ENCODE data around the gene LRRC7. TPM values are rescaled to one million over a fixed set of nuclear protein-coding genes. Genes with fewer than 3 reads are reported as not detected.

The LRRC7 gene
- total RNA-seq, 1 donor from 2014 or later = not detected

DNA sequence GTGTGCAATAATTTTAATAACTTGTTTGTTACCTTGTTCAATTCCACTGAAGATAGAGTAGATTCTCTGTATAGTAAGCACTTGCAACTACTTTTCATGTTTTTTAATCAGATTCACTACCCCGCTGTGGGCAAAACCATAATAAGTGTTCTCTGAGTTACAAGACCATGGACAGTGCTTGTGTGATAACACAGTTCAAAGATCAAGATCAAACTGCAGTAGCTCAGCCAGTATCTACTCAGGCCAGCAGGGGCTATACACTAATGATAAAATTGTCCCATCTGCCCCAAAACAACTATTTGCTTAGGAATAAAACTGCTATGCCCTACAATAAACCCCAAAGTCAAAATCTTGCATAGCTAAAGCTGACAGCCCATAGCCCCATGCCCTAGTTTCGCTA lies 129.6 kb downstream of the LRRC7 start:
- no peak for TF ChIP-seq CTCF (IDR thresholded peaks at IDR 0.05; ENCODE audit: unreplicated experiment)
- H3K4me1 Mint-ChIP-seq (ENCODE audit: unreplicated experiment) = no peaks in the 10 kb centered on the region
- no peaks in the 10 kb centered on the region for H3K9me3 Mint-ChIP-seq (ENCODE audit: unreplicated experiment)
- H3K27ac Mint-ChIP-seq (ENCODE audit: unreplicated experiment) = no peak overlapping the region
- H3K4me3 Mint-ChIP-seq (ENCODE audit: unreplicated experiment) = no peak overlapping the region
- no peaks in the 10 kb centered on the region for H3K36me3 Mint-ChIP-seq (ENCODE audit: low read depth, unreplicated experiment)
- H3K27me3 Mint-ChIP-seq (ENCODE audit: unreplicated experiment) = no peaks in the 10 kb centered on the region
- DNase-seq (ENCODE audit: low spot score) = no peak

GRCh38 chr1:69700770-69701169 lies 133.0 kb downstream of the LRRC7 start:
- Mint-ChIP-seq H3K36me3 (ENCODE audit: low read depth, unreplicated experiment) (no peaks in the 10 kb centered on the region), H3K27me3 (ENCODE audit: unreplicated experiment) (no peaks in the 10 kb centered on the region), H3K27ac (ENCODE audit: unreplicated experiment) (no peak overlapping the region), H3K4me3 (ENCODE audit: unreplicated experiment) (no peak overlapping the region), H3K4me1 (ENCODE audit: unreplicated experiment) (no peaks in the 10 kb centered on the region), H3K9me3 (ENCODE audit: unreplicated experiment) (no peaks in the 10 kb centered on the region)
- TF ChIP-seq CTCF (IDR thresholded peaks at IDR 0.05; ENCODE audit: unreplicated experiment) = peak; percentile 18
- peak; percentile 66 for DNase-seq (ENCODE audit: low spot score)

- Mint-ChIP-seq H3K27ac (ENCODE audit: unreplicated experiment) (no peak overlapping the region), H3K9me3 (ENCODE audit: unreplicated experiment) (no peaks in the 10 kb centered on the region), H3K4me3 (ENCODE audit: unreplicated experiment) (no peak overlapping the region), H3K27me3 (ENCODE audit: unreplicated experiment) (no peaks in the 10 kb centered on the region), H3K4me1 (ENCODE audit: unreplicated experiment) (peaks cover 10% of the 10 kb centered on the region), H3K36me3 (ENCODE audit: low read depth, unreplicated experiment) (no peaks in the 10 kb centered on the region)
- TF ChIP-seq CTCF (IDR thresholded peaks at IDR 0.05; ENCODE audit: unreplicated experiment) = no peak
- DNase-seq (ENCODE audit: low spot score) = no peak
Observed at GRCh38 chr1:69702085-69702484, 134.4 kb downstream of the LRRC7 start.

GRCh38 chr1:69706473-69706872 lies 138.8 kb downstream of the LRRC7 start:
- Mint-ChIP-seq H3K4me1 (ENCODE audit: unreplicated experiment) (peaks cover 12% of the 10 kb centered on the region), H3K27me3 (ENCODE audit: unreplicated experiment) (no peaks in the 10 kb centered on the region), H3K4me3 (ENCODE audit: unreplicated experiment) (no peak overlapping the region), H3K9me3 (ENCODE audit: unreplicated experiment) (no peaks in the 10 kb centered on the region), H3K36me3 (ENCODE audit: low read depth, unreplicated experiment) (no peaks in the 10 kb centered on the region), H3K27ac (ENCODE audit: unreplicated experiment) (no peak overlapping the region)
- TF ChIP-seq CTCF (IDR thresholded peaks at IDR 0.05; ENCODE audit: unreplicated experiment) = no peak
- DNase-seq (ENCODE audit: low spot score) = no peak

- H3K27me3 Mint-ChIP-seq (ENCODE audit: unreplicated experiment) = no peaks in the 10 kb centered on the region
- H3K4me3 Mint-ChIP-seq (ENCODE audit: unreplicated experiment) = no peak overlapping the region
- no peaks in the 10 kb centered on the region for H3K9me3 Mint-ChIP-seq (ENCODE audit: unreplicated experiment)
- H3K36me3 Mint-ChIP-seq (ENCODE audit: low read depth, unreplicated experiment) = no peaks in the 10 kb centered on the region
- no peak for DNase-seq (ENCODE audit: low spot score)
- H3K27ac Mint-ChIP-seq (ENCODE audit: unreplicated experiment) = no peak overlapping the region
- TF ChIP-seq CTCF (IDR thresholded peaks at IDR 0.05; ENCODE audit: unreplicated experiment) = no peak
- peaks cover 12% of the 10 kb centered on the region for H3K4me1 Mint-ChIP-seq (ENCODE audit: unreplicated experiment)
Observed at GRCh38 chr1:69707103-69707502, 139.4 kb downstream of the LRRC7 start.

All from endothelial cell (in vitro differentiated cells).